GM18861 (cell line): Measurements from ENCODE around the gene VTA1.
A peak's percentile ranks its signal among the peaks of the same experiment; 100 is the strongest.
"Not testable (repeated sequence)": the region's sequence is repeated elsewhere in the genome, so short reads cannot be mapped to it uniquely, and the experiment has no call there.

Experiments used
- ATAC-seq: cut with Tn5 transposase; IDR thresholded peaks from one replicate; pipeline ENCODE4 v1.9.1; 2021; ENCODE audit not compliant: unreplicated experiment

VTA1 gene

DNA sequence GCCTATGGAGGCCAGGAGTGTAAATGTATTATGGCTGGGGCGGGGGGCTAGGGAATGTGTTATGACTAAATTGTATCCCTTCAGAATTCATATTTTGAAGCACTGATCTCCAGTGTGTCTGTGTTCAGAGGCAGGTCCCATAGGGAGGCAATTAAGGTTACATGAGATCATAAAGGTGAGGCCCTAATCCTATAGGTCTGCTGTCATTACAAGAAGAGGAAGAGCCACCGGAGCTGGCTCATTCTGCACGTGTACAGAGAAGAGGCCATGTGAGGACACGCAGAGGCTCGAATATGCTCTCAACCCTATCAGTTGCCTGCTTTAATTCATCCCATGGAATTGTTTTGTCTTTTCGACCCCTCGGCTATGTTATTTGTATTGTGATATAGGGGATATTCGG, 76.9 kb downstream of the VTA1 start:
- no peak for ATAC-seq

DNA sequence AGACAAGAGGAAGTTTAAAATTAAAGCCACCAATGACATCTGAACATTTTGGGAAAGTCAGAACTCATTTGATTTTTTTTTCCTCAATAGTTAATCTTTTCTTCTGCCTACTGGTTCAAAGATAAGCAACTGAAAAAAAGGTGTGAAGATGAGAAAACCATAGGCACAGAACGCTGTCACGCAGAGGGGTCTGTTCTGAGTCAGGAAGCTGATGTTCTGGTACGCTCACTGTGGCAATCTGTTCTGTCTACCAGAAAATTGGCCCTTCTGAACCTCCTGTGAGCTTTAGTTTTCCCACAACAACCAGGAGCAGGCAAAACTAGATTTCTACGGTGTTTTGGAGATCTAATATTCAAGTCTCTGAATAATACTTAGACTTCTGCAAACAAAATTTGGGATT, 78.1 kb downstream of the VTA1 start:
- ATAC-seq: no peak

DNA sequence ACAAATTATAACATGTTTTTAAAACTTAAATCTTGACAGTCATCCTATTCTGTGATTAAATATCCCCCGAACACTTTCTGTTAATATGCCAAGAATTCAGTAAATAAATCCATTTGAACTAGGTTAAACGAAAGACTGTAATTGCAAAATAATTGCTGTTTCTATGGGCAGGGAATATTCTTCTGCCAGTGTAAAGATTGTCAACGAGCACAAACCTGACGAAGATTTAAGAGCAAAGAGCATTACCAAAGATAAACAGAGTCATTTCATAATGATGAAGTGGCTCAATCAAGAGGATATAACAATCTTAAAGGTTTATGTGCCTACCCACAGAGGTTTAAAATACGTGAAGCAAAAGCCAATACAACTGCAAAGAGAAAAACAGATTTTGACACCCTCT, 78.5 kb downstream of the VTA1 start:
- ATAC-seq: no peak

DNA sequence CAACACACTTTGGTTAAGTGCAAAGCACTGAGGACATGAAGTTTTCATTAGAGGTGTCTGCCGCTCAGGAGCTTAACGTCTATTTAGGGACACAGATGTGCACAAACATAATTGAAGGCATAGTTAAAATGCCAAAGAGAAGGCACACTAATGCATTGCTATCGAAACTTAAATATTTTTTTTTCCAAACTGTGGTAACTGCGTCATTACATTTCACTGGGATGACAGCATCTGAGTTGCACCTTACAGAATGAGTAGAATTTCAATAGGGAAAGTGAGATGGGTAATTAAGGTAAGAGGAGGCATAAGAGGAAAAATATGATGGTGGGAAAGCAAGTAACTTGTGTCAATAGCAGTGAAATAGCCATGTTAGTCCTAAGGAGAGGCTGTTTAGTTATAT, 79.7 kb downstream of the VTA1 start:
- ATAC-seq: no peak

DNA sequence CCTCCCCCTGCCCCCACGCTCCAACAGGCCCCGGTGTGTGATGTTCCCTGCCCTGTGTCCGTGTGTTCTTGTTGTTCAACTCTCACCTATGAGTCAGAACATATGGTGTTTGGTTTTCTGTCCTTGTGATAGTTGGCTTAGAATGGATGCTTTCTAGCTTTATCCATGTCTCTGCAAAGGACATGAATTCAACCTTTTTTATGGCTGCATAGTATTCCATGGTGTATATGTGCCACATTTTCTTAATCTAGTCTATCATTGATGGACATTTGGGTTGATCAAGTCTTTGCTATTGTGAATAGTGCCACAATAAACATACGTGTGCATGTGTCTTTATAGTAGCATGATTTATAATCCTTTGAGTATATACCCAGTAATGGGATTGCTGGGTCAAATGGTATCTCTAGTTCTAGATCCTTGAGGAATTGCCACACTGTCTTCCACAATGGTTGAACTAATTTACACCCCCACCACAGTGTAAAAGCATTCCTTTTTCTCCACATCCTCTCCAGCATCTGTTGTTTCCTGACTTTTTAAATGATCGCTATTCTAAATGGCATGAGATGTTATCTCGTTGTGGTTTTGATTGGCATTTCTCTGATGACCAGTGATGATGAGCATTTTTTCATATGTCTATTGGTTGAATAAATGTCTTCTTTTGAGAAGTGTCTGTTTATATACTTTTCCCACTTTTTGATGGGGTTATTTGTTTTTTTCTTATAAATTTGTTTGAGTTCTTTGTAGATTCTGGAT, 82.6 kb downstream of the VTA1 start:
- ATAC-seq: not testable (repeated sequence)

DNA sequence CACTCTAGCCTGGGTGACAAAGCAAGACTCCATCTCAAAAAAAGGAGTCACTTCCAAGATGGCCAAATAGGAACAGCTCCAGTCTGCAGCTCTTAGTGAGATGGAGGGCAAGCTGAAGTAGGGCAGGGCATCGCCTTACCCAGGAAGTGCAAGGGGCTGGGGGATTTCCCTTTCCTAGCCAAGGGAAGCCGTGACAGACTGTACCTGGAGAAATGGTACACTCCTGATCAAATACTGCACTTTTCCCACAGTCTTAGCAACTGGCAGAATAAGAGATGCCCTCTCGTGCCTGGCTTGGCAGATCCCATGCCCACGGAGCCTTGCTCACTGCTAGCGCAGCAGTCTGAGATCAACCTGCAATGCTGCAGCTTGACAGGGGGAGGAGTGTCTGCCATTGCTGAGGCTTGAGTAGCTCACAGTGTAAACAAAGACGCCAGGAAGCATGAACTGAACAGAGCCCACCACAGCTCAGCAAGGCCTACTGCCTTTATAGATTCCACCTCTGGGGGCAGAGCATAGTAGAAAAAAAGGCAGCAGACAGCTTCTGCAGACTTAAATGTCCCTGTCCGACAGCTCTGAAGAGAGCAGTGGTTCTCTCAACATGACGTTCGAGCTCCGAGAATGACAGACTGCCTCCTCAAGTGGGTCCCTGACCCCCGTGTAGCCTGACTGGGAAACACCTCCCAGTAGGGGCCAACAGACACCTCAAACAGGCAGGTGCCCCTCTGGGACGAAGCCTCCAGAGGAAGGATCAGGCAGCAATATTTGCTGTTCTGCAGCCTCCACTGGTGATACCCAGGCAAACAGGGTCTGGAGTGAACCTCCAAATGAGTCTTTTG, 85.4 kb downstream of the VTA1 start:
- ATAC-seq: peak; percentile 87

DNA sequence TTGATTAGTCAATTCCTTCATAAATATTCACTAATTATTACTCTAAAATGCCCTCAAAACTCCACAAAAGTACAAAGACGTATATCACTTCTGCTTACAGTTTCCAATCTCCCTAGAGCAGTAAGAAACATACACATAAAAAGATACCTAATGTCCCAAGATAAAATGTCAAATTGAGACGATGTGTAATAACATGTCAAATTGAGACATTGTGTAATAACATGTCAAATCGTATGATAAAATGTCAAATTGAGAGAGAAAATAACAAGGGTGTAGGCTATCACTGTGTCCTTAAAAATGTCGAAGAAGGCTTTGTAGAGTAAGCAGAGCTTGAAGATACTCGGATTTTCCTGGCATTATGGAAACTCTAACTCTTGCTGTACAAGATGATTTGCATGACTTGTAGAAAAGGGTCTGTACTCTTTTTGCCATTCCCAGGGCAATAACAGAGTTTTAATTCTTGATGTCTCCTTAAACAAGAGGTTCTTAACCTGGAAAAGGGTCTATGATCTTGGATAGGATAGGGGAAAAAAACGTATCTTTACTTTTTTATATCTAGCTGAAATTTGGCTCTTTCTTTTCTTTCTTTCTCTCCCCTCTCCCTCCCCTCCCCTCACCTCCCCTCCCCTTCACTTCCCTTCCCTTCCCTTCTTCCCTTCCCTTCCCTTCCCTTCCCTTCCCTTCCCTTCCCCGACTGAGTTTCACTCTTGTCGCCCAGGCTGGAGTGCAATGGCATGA, 87.1 kb downstream of the VTA1 start:
- ATAC-seq: no peak

DNA sequence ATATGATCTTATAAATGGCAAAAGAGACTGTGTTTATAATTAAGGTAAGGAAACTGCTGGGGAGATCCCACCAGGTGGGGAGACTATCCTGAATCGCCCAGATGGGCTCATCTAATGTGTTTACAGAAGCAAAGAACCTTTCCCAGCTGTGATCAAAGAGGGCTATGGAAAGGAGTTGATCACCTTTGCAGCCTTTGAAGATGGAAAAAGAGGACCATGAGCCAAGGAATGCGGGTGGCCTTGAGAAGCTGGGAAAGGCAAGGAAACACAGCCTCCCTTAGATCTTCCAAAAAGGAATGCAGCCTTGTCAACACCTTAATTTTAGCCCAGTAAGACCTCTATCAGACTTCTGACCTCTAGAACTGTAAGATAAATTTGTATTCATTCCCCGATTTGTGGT, 88.2 kb downstream of the VTA1 start:
- no peak for ATAC-seq

DNA sequence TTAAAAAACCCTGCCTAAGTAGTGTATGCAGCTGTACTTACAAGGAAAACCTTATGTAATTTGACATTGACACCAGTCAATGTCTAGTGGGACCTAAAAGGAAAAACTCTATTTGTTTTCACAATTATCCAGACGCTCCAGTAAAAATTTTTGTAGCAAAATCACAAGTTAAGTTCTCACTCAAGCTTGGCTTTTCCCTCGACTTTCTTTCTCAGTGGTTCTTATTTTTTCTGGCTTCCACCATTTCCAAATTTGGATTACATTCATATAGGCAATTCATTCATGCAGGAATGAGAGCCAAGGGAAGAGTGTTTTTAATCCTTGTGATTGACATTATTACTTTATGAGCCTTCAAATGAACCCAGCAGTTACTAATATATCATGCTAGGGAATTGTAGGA, 88.7 kb downstream of the VTA1 start:
- no peak for ATAC-seq

DNA sequence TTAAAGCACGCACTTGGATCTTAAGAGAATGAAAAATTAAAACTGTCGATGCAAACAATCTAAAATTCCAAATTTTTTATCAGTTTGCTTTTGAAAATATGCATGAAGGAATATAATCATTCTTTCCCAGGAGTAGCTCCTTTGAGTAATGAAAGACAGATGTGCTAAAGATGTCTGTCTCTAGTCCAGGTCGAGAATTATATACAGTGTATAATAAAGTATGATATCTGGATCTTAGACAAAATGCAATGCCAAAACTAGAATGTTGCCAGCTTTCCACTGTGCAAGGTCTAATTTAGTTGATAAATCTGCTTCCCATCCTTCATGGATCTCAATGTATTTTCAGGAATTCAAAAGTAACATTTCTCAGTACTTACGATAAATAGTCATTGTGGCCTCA, 89.6 kb downstream of the VTA1 start:
- ATAC-seq: no peak

DNA sequence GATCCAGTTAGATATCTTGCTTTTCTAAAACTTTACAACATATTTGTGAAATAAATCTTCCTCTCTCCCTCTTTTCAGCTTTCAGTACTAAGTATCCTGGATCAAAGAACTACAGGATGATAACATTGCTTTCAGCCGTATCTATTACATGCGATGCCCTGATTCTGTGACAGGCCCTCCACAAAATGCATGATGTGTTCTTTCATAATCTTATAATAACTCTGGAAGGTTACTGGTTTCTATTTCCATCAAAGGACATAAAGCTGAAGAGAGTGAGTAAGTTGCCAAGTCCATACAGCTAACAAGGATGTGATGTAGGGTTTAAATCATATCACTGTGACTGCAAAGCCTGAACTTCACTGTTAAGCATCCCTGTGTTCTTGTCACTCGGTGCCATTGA, 91.8 kb downstream of the VTA1 start:
- no peak for ATAC-seq

DNA sequence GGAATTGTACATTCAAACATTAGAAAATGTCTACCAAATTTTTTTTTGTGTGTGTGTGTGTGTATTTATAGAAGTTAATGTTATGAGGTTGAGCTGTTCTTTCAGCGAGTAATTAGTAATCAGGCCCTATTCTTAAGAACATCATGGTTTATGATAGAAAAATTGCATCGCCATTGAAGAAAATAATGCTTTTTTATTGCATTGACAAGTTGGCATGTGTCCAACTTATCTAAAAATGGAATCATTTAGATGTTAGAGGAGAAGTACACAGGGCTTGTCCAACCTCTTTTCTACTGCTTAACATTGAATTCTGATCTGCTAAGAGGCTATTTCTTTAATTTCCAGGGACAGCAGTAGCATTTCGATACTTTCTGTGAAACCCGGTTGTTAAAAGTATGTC, 93.1 kb downstream of the VTA1 start:
- no peak for ATAC-seq

DNA sequence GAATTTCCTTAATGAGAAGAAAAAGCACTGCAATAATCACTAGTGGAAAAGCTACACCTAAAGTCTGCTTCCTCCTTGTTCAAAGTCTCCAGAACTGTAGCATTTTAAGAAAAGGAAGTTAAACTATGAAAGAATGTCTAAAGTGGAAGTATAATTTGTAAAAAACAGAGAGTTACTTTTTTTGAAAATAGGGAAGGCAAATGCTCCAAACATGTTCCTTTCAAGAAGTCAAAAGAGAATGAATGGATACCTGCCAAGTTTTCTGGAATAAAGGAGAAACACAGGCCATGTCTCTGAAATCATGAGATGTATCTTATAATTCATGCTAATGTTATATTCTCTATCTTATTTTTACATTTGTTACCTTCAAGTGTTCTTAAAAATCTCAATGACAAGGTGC, 94.0 kb downstream of the VTA1 start:
- no peak for ATAC-seq

DNA sequence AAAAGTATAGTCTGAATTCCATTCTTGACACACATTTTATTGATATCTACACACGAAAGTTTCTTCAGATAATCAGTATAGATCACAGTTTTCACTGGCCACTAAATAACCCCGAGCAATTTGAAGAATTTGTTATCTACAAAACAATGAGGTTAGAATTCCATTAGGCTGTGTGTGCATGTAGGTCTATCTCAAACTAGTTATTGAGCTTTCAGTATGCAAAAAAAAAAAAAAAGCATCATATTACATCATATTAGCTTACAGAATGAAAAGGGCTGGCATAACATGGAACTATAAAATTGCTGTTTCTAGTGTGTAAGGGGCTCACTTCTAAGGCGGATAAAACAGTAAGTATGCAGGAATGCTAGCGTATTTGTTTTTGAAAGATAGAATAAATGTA, 95.2 kb downstream of the VTA1 start:
- no peak for ATAC-seq

DNA sequence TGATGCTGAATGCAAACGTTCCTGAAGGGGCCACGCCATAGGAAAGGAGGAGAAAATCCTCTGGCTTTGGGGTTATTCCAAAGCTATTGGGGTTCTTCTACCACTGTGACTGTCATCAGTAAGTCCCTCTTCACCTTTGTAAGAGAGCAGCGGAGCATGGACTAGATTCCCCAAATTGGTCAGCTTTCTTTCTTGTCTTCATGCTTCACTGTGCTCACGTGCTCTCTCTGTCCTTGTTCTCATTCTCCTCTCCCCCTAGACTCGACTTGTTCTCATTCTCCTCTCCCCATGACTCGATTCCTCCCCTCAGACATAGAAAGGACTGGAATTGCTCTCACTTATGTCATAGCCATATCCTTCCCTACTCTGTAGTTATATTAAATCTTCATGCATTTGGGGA, 99.9 kb downstream of the VTA1 start:
- ATAC-seq: peak; percentile 66

DNA sequence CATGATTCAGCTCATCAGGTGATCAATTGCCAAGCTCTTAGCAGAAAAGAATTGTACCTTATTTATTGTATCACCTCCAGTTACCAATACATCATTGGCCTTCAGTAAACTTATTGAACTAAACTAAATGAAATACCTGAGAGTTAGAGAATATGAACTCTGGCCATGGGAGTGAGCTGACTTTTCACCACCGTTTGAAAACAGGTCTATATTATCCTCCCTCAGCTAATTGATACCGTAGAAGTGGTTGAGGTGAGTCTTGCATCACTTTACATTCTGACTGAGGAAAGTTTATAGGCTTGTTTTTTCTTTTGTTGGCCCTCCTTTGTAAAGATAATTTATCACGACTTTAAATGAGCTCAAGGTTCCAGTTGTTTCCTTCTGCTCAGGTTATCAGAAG, 102.2 kb downstream of the VTA1 start:
- no peak for ATAC-seq

DNA sequence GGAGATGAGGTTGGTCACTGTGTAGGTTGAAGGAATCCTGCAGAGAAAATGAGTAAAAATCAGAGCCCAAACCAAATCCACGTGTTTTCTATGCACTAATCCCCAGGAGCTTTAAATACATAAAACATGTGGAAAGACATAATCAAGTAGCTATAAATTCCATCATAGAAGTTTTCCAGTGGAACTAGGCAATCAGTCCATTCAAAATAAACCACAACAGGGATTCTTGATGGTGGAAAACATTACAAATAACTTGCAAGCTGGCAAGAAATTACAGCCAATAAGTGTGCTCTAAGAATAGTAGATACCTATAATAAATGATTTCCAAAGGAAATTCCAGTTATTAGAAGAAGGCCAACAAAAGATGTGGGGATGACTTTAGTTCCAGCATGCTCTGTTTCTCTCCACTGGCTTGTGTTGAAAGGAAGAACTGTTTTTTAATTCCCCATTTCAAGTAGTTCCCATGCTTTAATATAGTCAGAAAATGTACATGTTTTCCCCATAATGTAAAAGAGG, 104.9 kb downstream of the VTA1 start:
- ATAC-seq: no peak

DNA sequence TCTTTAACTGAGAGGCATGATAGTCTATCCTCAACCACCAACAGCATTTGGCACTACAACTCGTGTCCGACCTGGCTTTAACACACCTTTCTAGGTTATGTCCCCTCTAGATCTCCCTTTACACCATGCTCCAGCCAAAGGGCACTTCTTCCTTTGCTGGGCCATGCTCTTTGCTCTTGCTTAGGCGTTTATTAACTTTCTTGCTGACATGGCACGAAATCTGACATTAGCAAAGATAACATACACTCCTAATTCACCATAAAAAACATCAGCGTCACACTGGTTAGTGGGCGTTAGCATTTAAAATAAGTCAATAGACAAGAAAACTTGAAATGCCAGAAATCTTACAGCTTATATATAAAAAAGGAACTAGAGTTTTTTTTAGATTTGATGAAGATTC, 107.5 kb downstream of the VTA1 start:
- no peak for ATAC-seq

DNA sequence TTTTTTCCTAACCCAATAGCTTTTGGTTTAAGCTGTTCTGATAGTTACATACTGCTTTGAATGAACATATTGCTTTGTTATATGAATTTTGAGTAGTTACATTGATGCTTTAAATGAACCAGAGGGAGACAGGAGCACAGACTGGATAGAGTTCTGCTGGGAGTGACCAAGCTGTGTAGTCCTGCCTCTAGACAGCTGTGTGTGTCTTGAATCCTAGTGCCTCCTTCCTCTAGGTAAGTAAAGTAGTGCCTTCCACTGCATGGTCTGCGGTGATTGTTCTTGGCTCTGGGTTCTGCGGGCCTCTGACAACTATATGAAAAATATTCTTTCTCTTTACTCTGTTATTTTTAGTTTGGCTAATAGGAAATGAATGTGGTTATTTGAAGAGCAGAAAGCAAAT, 108.7 kb downstream of the VTA1 start:
- no peak for ATAC-seq

DNA sequence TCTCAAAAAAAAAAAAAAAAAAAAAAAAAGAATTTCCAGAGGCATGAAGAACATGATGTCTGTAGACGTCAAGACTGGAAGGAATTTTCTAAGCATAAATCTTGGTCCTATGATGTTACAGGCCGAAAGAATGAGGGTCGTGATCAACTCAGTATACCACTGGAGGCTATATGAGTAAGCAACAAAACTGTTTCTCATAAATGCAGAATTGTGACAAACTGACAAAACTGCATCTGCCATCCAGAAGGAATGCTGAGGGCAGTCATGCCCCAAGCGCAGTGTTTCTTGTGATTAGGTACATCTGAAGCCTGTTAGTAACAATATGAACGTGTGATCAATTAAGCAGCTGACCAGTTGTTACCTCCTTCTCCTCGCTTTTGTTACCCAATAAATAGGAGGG, 111.2 kb downstream of the VTA1 start:
- no peak for ATAC-seq

DNA sequence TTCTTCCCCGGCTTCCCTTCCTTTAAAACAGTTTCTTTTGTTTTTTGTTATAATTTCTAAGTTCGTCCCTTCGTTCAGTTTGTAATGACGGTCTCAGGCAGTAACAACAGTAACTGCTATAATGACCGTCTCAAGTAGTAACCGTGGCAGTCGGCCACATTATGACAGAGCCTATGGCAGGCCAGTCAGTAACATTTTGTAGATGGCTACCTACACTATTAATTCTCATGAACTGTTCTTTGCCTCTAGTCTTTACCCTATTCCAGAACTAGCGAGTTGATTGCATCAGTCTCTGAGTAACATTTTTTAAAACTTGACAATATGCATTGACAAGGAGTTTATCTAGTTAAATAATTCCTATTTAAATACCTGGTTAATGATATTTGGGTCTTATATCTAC, 111.7 kb downstream of the VTA1 start:
- ATAC-seq: no peak

DNA sequence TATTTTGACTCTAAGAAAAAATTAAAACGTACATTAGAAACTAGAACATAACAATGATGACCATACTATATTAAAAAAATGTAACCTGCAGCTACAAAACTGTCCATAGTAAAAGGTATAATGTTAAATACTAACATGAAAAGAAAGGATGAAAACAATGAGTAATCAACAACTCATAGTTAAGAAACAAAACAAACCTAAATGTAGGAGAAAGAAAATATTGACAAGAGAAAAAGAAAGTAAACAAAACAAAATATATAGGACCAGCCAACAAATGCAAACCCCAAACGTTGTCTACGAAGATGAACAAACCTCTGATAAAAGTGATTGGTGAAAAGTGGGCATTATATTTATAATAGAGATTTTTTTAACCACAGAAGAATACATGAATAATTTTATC, 113.7 kb downstream of the VTA1 start:
- ATAC-seq: no peak
